IMR-90 (cell line): ENCODE data around the gene GLI1. TPM values are rescaled to one million over a fixed set of nuclear protein-coding genes. Genes with fewer than 3 reads are reported as not detected.

Source experiments
- ATAC-seq: fragments of 200-7000 bp; cut with Tn5 transposase; 2 replicates; pipeline ENCODE4 v1.9.1; 2020; ENCODE audit warnings: low read depth, mild to moderate bottlenecking, moderate library complexity
- BruUV-seq: library from RNA; stranded (reverse); fragments of 400-500 nt; replicated peaks from 2 replicates; lab custom pipeline; 2021; lab: Mats Ljungman, UMichigan
- CTCF ChIA-PET: fragments of 300-600 bp; formaldehyde crosslinking; extraction: SDS; loops from one replicate; lab custom pipeline; 2021; ENCODE audit warnings: antibody characterized with exemption; lab: Yijun Ruan, JAX
- POLR2A ChIA-PET: fragments of 300-600 bp; sonication (Branson Sonifier 250); formaldehyde crosslinking; loops from one replicate; lab custom pipeline; 2022; ENCODE audit warnings: antibody characterized with exemption; ENCODE audit not compliant: unreplicated experiment; lab: Charles Lee
- DNase-seq: peaks from one replicate; pipeline ENCODE4 v3.0.0; 2013
- H2AFZ ChIP-seq: replicated peaks from 2 replicates; pipeline ENCODE3; 2013; ENCODE audit warnings: low read length, mild to moderate bottlenecking; ENCODE audit not compliant: poor library complexity
- H2AK5ac ChIP-seq: 2 replicates; pipeline ENCODE4 v1.6.1; 2013; ENCODE audit warnings: low read depth, low read length, inconsistent platforms
- H2AK9ac ChIP-seq: replicated peaks from 2 replicates; pipeline ENCODE3; 2013; ENCODE audit warnings: mild to moderate bottlenecking, low read depth, low read length, moderate library complexity; ENCODE audit not compliant: poor library complexity
- H2BK120ac ChIP-seq: 2 replicates; pipeline ENCODE4 v1.6.1; 2013; ENCODE audit warnings: low read depth, low read length, inconsistent platforms
- H2BK15ac ChIP-seq: 3 replicates; pipeline ENCODE4 v1.6.1; 2013; ENCODE audit warnings: low read depth, low read length, inconsistent platforms
- H2BK20ac ChIP-seq: 2 replicates; pipeline ENCODE4 v1.6.1; 2013; ENCODE audit warnings: low read depth, mild to moderate bottlenecking, inconsistent platforms, low read length, moderate library complexity
- H2BK5ac ChIP-seq: 2 replicates; pipeline ENCODE4 v1.6.1; 2013; ENCODE audit warnings: mild to moderate bottlenecking, low read depth, low read length, inconsistent platforms; ENCODE audit not compliant: poor library complexity, severe bottlenecking
- H3K14ac ChIP-seq: replicated peaks from 2 replicates; pipeline ENCODE4 v1.6.1; 2013; ENCODE audit warnings: low read depth, low read length, inconsistent platforms
- H3K18ac ChIP-seq: 2 replicates; pipeline ENCODE4 v1.6.1; 2013; ENCODE audit warnings: low read depth, low read length, control low read depth
- H3K23ac ChIP-seq: 2 replicates; pipeline ENCODE4 v1.6.1; 2013; ENCODE audit warnings: low read depth, low read length, inconsistent platforms
- H3K27ac ChIP-seq: 2 replicates; pipeline ENCODE4 v1.5.1; 2013; ENCODE audit warnings: mild to moderate bottlenecking, control low read depth, low read length; ENCODE audit not compliant: insufficient read depth
- H3K27me3 ChIP-seq: 2 replicates; pipeline ENCODE4 v1.6.1; 2013; ENCODE audit warnings: low read length; ENCODE audit not compliant: control insufficient read depth, insufficient read depth
- H3K36me3 ChIP-seq: 2 replicates; pipeline ENCODE4 v1.6.1; 2013; ENCODE audit warnings: low read length, mixed read lengths; ENCODE audit not compliant: control insufficient read depth, insufficient read depth
- H3K4ac ChIP-seq: 2 replicates; pipeline ENCODE4 v1.6.1; 2013; ENCODE audit warnings: low read depth, low read length, inconsistent platforms
- H3K4me1 ChIP-seq: 2 replicates; pipeline ENCODE4 v1.6.1; 2013; ENCODE audit warnings: low read length, mixed read lengths; ENCODE audit not compliant: control insufficient read depth, insufficient read depth
- H3K4me2 ChIP-seq: 2 replicates; pipeline ENCODE4 v1.6.1; 2013; ENCODE audit warnings: low read depth, mild to moderate bottlenecking, control low read depth, low read length, moderate library complexity
- H3K4me3 ChIP-seq: 2 replicates; pipeline ENCODE4 v1.5.1; 2013; ENCODE audit warnings: low read depth, mild to moderate bottlenecking, control low read depth, low read length, moderate library complexity; ENCODE audit not compliant: insufficient read depth
- H3K56ac ChIP-seq: 2 replicates; pipeline ENCODE4 v1.6.1; 2013; ENCODE audit warnings: low read length, inconsistent platforms; ENCODE audit not compliant: insufficient read depth; ENCODE audit errors: extremely low read depth
- H3K79me1 ChIP-seq, 2 experiments: 2 replicates each; pipeline ENCODE4 v1.6.1; 2013; ENCODE audit warnings: low read length in 2 of 2, inconsistent platforms in 1 of 2, low read depth in 1 of 2
- H3K9ac ChIP-seq: 2 replicates; pipeline ENCODE4 v1.6.1; 2013; ENCODE audit warnings: low read depth, low read length, control low read depth
- H3K9me1 ChIP-seq: 2 replicates; pipeline ENCODE4 v1.6.1; 2013; ENCODE audit warnings: low read length, inconsistent platforms; ENCODE audit not compliant: insufficient read depth
- H3K9me3 ChIP-seq: 2 replicates; pipeline ENCODE4 v1.6.1; 2013; ENCODE audit warnings: low read length; ENCODE audit not compliant: control insufficient read depth, insufficient read depth
- H4K20me1 ChIP-seq: 2 replicates; pipeline ENCODE4 v1.6.1; 2013; ENCODE audit warnings: low read length, inconsistent platforms; ENCODE audit not compliant: insufficient read depth
- H4K5ac ChIP-seq: 2 replicates; pipeline ENCODE4 v1.6.1; 2013; ENCODE audit warnings: mild to moderate bottlenecking, low read depth, low read length, control low read depth
- H4K8ac ChIP-seq, 2 experiments: 2 replicates each; pipeline ENCODE4 v1.6.1; 2013; ENCODE audit warnings: low read depth in 2 of 2, low read length in 2 of 2, control low read depth in 1 of 2, inconsistent platforms in 1 of 2
- H4K91ac ChIP-seq: 2 replicates; pipeline ENCODE4 v1.6.1; 2013; ENCODE audit warnings: low read depth, low read length, inconsistent platforms; ENCODE audit not compliant: insufficient read depth
- BHLHE40 ChIP-seq: fragments of 150-350 bp; IDR thresholded peaks from 2 replicates; pipeline ENCODE4 v1.6.1; 2016; ENCODE audit warnings: mild to moderate bottlenecking, low read depth, low read length
- CHD1 ChIP-seq: IDR thresholded peaks from 2 replicates; pipeline ENCODE4 v1.6.1; 2012; ENCODE audit warnings: low read depth, low read length, improper control_type of control experiment
- CTCF ChIP-seq: conservative IDR thresholded peaks from 2 replicates; pipeline ENCODE4 v1.5.1; 2012; ENCODE audit warnings: mild to moderate bottlenecking, low read depth, low read length, improper control_type of control experiment
- MAFK ChIP-seq: IDR thresholded peaks from 2 replicates; pipeline ENCODE4 v1.6.1; 2012; ENCODE audit warnings: low read depth, low read length, improper control_type of control experiment
- NFE2L2 ChIP-seq: fragments of 150-350 bp; IDR thresholded peaks from 2 replicates; pipeline ENCODE4 v1.6.1; 2016; ENCODE audit warnings: low read depth, mild to moderate bottlenecking, low read length
- RAD21 ChIP-seq: IDR thresholded peaks from 2 replicates; pipeline ENCODE4 v1.6.1; 2012; ENCODE audit warnings: low read length, improper control_type of control experiment
- RCOR1 ChIP-seq: IDR thresholded peaks from 2 replicates; pipeline ENCODE4 v1.6.1; 2012; ENCODE audit warnings: mild to moderate bottlenecking, low read length, improper control_type of control experiment; ENCODE audit not compliant: insufficient replicate concordance
- RFX5 ChIP-seq: IDR thresholded peaks from 2 replicates; pipeline ENCODE4 v1.8.0; 2012; ENCODE audit warnings: low read depth, mild to moderate bottlenecking, low read length, moderate library complexity
- WGBS, 2 experiments: methylation state at CpG; one replicate each; pipeline versions ENCODE4 v1.1.5 to v1.1.7; 2013; ENCODE audit warnings: missing lambda C conversion rate in 2 of 2; ENCODE audit not compliant: insufficient read length in 1 of 2; ENCODE audit errors: extremely low coverage in 2 of 2; 5-methylcytosine and 5-hydroxymethylcytosine counted together
- dilution Hi-C: fragments of 300-500 bp; cut with HindIII; formaldehyde crosslinking; loops from one replicate; pipeline ENCODE4 v1.14.3; 2018; ENCODE audit warnings: low sequenced_read_pairs; ENCODE audit not compliant: unreplicated experiment
- in situ Hi-C: fragments of 300-500 bp; cut with MboI; formaldehyde crosslinking; loops from 3 replicates; pipeline ENCODE4 v1.14.3; 2019; ENCODE audit warnings: low sequenced_read_pairs, inconsistent platforms, mixed read lengths
- intact Hi-C: fragments of 100-400 bp; cut with micrococcal nuclease; formaldehyde crosslinking; loops from 2 replicates; pipeline ENCODE4 v1.10.0; 2022
- polyA plus RNA-seq, 3 experiments: library from polyadenylated mRNA; depleted of rRNA; stranded (reverse); fragments of >200 nt; gene quantifications; 2 replicates each; pipeline ENCODE4 v1.2.3, GENCODE V29; 2012; ENCODE audit warnings: low replicate concordance in 1 of 3
- total RNA-seq: library from RNA; depleted of rRNA; stranded (reverse); fragments of >200 nt; gene quantifications from 2 replicates; pipeline ENCODE4 v1.2.3, GENCODE V29; 2012
- TF ChIP-seq, protein P1 (sequence below): fragments of 150-350 bp; IDR thresholded peaks from 2 replicates; pipeline ENCODE4 v1.6.1; 2017; ENCODE audit warnings: mild to moderate bottlenecking, antibody characterized with exemption, low read length, low read depth

The GLI1 gene
- total and polyA plus RNA-seq, 2 of the 4 experiments (the other 2 are of a cell fraction) = 1.3 to 3.8 TPM

- no peak for DNase-seq
- no peak overlapping the region for H3K4me3 ChIP-seq
- H3K9me1 ChIP-seq = no peaks in the 10 kb centered on the region
- H4K5ac ChIP-seq = no peak overlapping the region
- H3K27ac ChIP-seq = no peak overlapping the region
- H2BK120ac ChIP-seq = no peak overlapping the region
- H3K4me1 ChIP-seq = 0 out of 2 replicates have a peak, but pooled peaks cover 2% of the 10 kb centered on the region
- H3K56ac ChIP-seq = no peak overlapping the region
- no peak overlapping the region for H3K23ac ChIP-seq
- H4K20me1 ChIP-seq = no peaks in the 10 kb centered on the region
- no peak overlapping the region for H3K18ac ChIP-seq
- TF ChIP-seq RFX5 = no peak
- no peak for TF ChIP-seq MAFK
- no peak for TF ChIP-seq CHD1
- TF ChIP-seq NFE2L2 = no peak
- no peak for TF ChIP-seq BHLHE40
- TF ChIP-seq, protein P1, sequence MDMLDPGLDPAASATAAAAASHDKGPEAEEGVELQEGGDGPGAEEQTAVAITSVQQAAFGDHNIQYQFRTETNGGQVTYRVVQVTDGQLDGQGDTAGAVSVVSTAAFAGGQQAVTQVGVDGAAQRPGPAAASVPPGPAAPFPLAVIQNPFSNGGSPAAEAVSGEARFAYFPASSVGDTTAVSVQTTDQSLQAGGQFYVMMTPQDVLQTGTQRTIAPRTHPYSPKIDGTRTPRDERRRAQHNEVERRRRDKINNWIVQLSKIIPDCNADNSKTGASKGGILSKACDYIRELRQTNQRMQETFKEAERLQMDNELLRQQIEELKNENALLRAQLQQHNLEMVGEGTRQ = no peak
- TF ChIP-seq CTCF = no peak
- no peak for TF ChIP-seq RCOR1
- no peak for TF ChIP-seq RAD21
- intact Hi-C loops (no loop called here), dilution Hi-C loops (no loop called here), in situ Hi-C loops (no loop called here)
- H4K8ac ChIP-seq = no peak overlapping the region
- no peak overlapping the region for H4K91ac ChIP-seq
- H3K14ac ChIP-seq = no peak overlapping the region
- POLR2A ChIA-PET = no interaction called here
- no peak overlapping the region for H2BK20ac ChIP-seq
- H3K9me3 ChIP-seq = no peaks in the 10 kb centered on the region; the same call in 1 of the 2 replicates
- H3K79me1 ChIP-seq = no peaks in the 10 kb centered on the region
- no peak overlapping the region for H3K9ac ChIP-seq
- H3K4me2 ChIP-seq = no peak overlapping the region
- no peak overlapping the region for H2AK5ac ChIP-seq
- H3K36me3 ChIP-seq = no peaks in the 10 kb centered on the region
- BruUV-seq = no TSS peak
- no CpG with 5 or more reads among the region's 3 CpGs for WGBS, 2 experiments
- no peak overlapping the region for H2AK9ac ChIP-seq
- peaks cover 58% of the 10 kb centered on the region for H3K27me3 ChIP-seq
- no peak overlapping the region for H2BK5ac ChIP-seq
- no peak overlapping the region for H2BK15ac ChIP-seq
- ATAC-seq = no peak
- H2AFZ ChIP-seq = no peak overlapping the region
- CTCF ChIA-PET = no interaction called here
- H3K4ac ChIP-seq = no peak overlapping the region
Measured at GRCh38 chr12:57472391-57472790, 12.8 kb downstream of the GLI1 start.
